IgD-negative memory B cell (primary cell): Measurements from ENCODE around the gene CUL1. TPM values are rescaled to one million over a fixed set of nuclear protein-coding genes. Genes with fewer than 3 reads are reported as not detected.

Source experiments
- H3K27ac Mint-ChIP-seq, 3 donors: one replicate each; pipeline ENCODE4 v1.8.0; 2020 to 2022; ENCODE audit warnings: mild to moderate bottlenecking in 3 of 3, mixed read lengths in 3 of 3, moderate library complexity in 1 of 3
- H3K27me3 Mint-ChIP-seq: one replicate; pipeline ENCODE4 v1.8.0; 2021; ENCODE audit warnings: mixed read lengths
- H3K36me3 Mint-ChIP-seq: one replicate; pipeline ENCODE4 v1.8.0; 2020; ENCODE audit warnings: mild to moderate bottlenecking, mixed read lengths
- H3K4me1 Mint-ChIP-seq, 3 donors: one replicate each; pipeline ENCODE4 v1.8.0; 2020 to 2022; ENCODE audit warnings: mixed read lengths in 3 of 3, mild to moderate bottlenecking in 1 of 3
- H3K4me3 Mint-ChIP-seq, 4 donors: one replicate each; pipeline ENCODE4 v1.8.0; 2020 to 2022; ENCODE audit warnings: mild to moderate bottlenecking in 4 of 4, mixed read lengths in 4 of 4, moderate library complexity in 3 of 4
- H3K9me3 Mint-ChIP-seq, 3 donors: one replicate each; pipeline ENCODE4 v1.8.0; 2020 to 2021; ENCODE audit warnings: mixed read lengths in 3 of 3, mild to moderate bottlenecking in 1 of 3
- polyA plus RNA-seq: library from polyadenylated mRNA; unstranded; fragments of 300-500 nt; fragmentation: Illumina TruSeq; gene quantifications from one replicate; pipeline ENCODE4 v1.2.3, GENCODE V29; 2021

Gene CUL1
- polyA plus RNA-seq, 1 donor from 2014 or later, result 54.5 TPM

DNA sequence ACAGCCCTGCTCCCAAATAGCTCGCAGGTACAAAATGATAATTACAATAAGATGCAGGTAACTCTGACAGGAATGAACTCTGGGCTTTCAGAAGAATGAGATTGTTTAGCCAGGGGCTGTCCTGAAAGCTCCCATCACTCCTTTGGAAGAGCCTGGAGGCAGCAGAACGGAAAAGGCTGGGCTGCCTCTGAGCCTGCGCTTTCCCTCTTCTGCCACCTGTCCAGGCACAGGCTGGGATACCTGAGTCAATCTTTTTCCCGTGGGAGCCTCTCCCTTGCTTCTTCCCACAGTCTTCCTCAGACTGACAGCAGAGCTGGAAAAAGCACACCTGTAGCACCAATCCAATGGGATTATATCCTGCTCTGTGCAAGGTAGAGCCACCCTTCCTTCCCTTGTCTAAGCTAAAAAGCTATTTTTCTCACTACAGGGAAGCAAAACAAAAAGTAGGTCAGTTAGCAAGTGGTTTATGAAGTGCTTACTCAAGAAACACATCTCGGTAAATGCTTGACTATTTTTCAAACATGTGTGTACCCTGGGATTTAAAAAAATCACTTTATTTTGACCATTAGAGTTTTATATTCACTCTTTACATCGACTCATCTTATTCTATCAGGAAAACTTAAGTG lies 12.3 kb upstream of the CUL1 start:
- no peaks in the 10 kb centered on the region for H3K4me1 Mint-ChIP-seq
- H3K27ac Mint-ChIP-seq, result no peak overlapping the region
- peaks cover 0 to 6% (median 0%) of the 10 kb centered on the region in 3 donors for H3K9me3 Mint-ChIP-seq
- no peaks in the 10 kb centered on the region for H3K27me3 Mint-ChIP-seq
- no peaks in the 10 kb centered on the region for H3K36me3 Mint-ChIP-seq
- H3K4me3 Mint-ChIP-seq, result no peak overlapping the region

DNA sequence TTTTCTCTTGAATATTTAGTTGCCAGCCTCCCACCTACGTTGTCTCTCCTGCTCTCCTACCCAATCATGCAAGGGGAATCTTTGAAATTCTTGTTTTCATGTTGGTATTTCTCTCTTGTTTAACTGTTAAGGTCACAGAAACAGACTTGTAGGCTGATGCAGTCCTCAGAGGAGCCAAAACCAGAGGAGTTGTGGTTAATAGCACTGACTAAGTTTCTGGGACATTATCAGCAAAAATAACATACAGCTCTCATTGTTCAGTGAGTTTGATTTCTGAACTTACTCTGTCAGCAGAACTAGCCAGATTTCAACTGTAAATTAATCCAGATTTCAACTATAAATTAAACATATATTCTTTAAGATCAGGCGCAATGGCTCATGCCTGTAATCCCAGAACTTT lies 11.1 kb upstream of the CUL1 start:
- H3K4me1 Mint-ChIP-seq, result no peaks in the 10 kb centered on the region
- no peaks in the 10 kb centered on the region for H3K36me3 Mint-ChIP-seq
- no peaks in the 10 kb centered on the region for H3K27me3 Mint-ChIP-seq
- no peak overlapping the region for H3K4me3 Mint-ChIP-seq
- H3K27ac Mint-ChIP-seq, result no peak overlapping the region
- H3K9me3 Mint-ChIP-seq, result no peaks in the 10 kb centered on the region

DNA sequence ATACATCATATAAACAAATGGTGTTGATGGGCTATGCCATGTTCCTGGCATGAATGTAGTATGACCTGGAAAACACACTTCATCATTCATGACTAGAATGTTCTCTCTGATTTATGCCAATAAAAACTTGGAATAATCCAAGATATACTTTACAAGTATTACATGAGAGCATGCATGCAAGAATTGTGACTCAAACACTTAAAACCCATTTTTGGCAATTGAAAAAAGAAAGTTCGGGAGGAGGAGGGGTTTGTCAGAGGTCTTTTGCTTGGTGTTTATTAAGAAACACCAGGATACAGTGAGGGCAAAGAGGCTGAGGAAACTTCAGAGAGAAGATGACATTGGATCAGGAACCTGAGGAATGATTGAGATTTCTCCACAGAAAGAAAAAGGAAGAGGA lies 10.2 kb upstream of the CUL1 start:
- H3K9me3 Mint-ChIP-seq, result no peaks in the 10 kb centered on the region
- H3K27ac Mint-ChIP-seq, result no peak overlapping the region
- no peak overlapping the region for H3K4me3 Mint-ChIP-seq

DNA sequence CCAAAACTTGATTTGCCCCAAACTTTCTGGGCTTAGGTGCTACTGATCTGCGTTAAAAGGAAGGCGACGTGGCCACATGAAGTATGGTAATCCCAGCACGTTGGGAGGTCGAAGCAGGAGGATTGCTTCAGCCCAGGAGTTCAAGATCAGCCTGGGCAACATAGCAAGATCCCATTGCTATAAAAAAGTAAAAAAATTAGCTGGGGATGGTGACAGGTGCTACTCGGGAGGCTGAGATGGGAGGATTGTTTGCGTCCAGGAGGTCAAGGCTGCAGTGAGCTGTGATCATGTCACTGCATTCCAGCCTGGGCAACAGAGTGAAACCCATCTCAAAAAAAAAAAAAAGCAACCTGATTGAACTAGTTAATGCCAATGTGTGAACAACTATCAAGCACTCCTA lies 5.1 kb upstream of the CUL1 start:
- Mint-ChIP-seq H3K4me1 (peaks cover 12 to 18% (median 12%) of the 10 kb centered on the region in 3 donors), H3K4me3 (no peak overlapping the region), H3K27ac (no peak overlapping the region), H3K9me3 (no peaks in the 10 kb centered on the region), H3K36me3 (no peaks in the 10 kb centered on the region), H3K27me3 (no peaks in the 10 kb centered on the region)

More for the DNA sequence above, 10.2 kb upstream of the CUL1 start:
- Mint-ChIP-seq H3K36me3 (no peaks in the 10 kb centered on the region), H3K27me3 (no peaks in the 10 kb centered on the region), H3K4me1 (no peaks in the 10 kb centered on the region)

DNA sequence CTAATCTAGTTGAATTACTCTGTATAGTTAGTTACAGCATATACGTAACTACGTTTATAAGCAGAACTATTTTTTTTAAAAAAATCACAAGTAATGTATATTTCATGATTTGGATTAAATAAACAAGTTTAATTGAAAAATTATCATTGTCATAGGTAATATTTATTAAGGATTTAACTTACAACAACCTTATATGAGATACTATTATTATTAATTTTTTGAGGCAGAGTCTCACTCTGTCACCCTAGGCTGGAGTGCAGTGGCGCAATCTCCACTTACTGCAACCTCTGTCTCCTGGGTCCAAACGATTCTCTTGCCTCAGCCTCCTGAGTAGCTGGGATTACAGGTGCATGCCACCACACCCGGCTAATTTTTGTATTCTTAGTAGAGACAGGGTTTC lies 4.1 kb upstream of the CUL1 start:
- H3K27ac Mint-ChIP-seq, result no peak overlapping the region
- H3K9me3 Mint-ChIP-seq, result no peaks in the 10 kb centered on the region
- no peaks in the 10 kb centered on the region for H3K36me3 Mint-ChIP-seq
- peak overlapping the region in 1 of 4 donors; percentile 99 for H3K4me3 Mint-ChIP-seq
- peaks cover 12 to 18% (median 12%) of the 10 kb centered on the region in 3 donors for H3K4me1 Mint-ChIP-seq
- no peaks in the 10 kb centered on the region for H3K27me3 Mint-ChIP-seq

DNA sequence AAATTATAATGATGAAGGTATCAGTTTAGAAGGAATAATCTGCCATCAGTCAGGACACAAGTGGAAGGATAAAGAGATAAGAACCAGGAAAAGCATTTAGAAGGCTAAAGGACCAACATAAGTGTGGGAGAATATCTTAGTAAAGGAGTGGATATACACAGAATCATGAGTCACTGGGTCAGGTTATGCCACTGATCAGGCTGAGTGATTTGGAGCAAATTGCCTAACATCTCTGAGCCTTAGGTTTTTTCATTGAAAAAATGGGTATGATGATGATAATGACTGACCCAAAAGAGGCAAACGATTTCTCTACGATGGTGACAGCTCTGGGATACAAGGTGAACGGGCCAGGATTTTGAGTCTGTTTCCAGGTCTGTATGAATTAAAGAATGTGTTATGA lies 2.8 kb upstream of the CUL1 start:
- Mint-ChIP-seq H3K27ac (no peak overlapping the region), H3K4me1 (peaks cover 22 to 29% (median 23%) of the 10 kb centered on the region in 3 donors), H3K27me3 (no peaks in the 10 kb centered on the region), H3K9me3 (no peaks in the 10 kb centered on the region), H3K36me3 (no peaks in the 10 kb centered on the region), H3K4me3 (peak overlapping the region in 2 of 4 donors; percentile 34 to 99)

DNA sequence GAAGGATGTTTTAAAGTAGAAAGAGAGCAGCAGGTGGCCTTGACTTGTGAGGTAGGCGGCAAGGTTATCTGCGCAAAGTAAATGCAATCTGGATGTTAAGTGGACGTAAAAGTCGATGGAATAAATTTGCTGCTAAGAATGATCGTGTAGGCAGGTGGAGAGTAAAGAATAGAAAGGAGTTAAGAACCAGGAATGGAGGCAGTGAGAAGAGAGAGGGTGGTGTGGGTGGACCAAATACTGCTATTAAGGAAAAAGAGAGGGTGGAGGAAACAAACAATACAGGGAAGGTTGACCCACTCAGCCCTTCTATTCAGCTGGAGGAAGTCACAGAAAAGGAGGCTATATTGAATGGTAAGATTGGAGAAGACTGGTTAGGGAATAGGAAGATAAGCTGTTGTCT lies 1.9 kb upstream of the CUL1 start:
- Mint-ChIP-seq H3K9me3 (no peaks in the 10 kb centered on the region), H3K27me3 (no peaks in the 10 kb centered on the region), H3K4me1 (peaks cover 29 to 38% (median 30%) of the 10 kb centered on the region in 3 donors), H3K27ac (peak overlapping the region in 2 of 3 donors; percentile 82 to 92), H3K36me3 (no peaks in the 10 kb centered on the region), H3K4me3 (peak overlapping the region; percentile 0 to 99 (median 72))

DNA sequence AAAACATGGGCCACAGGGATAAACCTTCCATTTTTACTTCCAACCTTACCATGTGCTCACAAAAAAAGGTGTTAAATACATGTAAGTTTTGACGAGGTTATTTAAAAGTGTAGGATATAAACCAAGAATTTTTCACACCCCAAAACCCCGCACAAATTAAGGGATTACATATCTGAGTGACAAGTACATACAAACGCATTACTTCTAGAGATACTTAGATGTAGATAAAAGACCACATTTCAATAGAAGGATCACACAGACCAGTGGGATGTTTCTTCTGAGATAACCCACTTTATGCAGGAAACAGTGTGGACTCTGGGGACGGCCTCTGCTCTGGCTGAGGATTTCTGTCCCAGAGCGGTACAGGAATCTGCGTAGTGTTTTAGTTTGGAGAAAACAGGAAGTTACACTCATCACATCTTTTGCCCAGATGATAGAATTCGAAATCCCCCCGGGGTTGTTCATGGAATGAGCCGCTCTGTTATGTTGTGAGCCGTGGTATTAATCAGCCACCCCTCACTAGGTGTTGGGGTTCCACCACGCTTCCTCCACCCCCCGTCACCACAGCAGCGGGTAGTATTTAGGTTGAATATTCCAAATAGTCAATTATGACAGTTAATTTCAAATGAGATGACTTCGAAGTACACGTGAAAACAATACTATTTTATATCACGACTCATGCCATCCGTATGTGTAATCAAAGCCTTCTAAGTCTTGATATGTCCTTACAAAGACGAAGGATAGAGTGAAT lies 1.3 kb upstream of the CUL1 start:
- H3K4me1 Mint-ChIP-seq, result peaks cover 33 to 38% (median 35%) of the 10 kb centered on the region in 3 donors
- H3K27me3 Mint-ChIP-seq, result no peaks in the 10 kb centered on the region
- peak overlapping the region; percentile 60 to 92 (median 82) for H3K27ac Mint-ChIP-seq
- H3K9me3 Mint-ChIP-seq, result no peaks in the 10 kb centered on the region
- H3K4me3 Mint-ChIP-seq, result peak overlapping the region; percentile 92 to 99 (median 96)
- no peaks in the 10 kb centered on the region for H3K36me3 Mint-ChIP-seq

DNA sequence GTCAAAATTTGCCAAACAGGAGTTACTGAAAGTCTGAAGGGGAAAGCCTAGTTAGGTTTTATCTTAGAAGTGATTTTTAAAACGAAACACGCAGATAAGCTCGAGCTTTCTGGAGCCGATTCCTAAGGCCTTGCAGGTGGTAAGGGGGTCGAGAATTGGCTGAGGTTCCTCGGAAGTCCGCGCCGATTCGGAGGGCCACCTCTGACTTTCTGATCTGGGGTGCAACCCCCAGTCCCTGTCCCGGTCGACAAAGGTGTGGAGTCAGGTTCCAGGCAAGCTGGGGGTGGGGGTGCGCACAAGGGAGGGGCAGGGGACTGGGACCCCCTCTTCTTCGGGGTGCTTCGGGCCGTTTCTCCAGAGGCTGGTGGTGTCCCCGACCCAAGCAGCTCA lies 701 bp upstream of the CUL1 start:
- Mint-ChIP-seq H3K27me3 (no peaks in the 10 kb centered on the region), H3K4me3 (peak overlapping the region; percentile 92 to 99 (median 96)), H3K36me3 (peaks cover 2% of the 10 kb centered on the region), H3K27ac (peak overlapping the region; percentile 60 to 92 (median 82)), H3K9me3 (no peaks in the 10 kb centered on the region), H3K4me1 (peaks cover 38 to 43% (median 41%) of the 10 kb centered on the region in 3 donors)

DNA sequence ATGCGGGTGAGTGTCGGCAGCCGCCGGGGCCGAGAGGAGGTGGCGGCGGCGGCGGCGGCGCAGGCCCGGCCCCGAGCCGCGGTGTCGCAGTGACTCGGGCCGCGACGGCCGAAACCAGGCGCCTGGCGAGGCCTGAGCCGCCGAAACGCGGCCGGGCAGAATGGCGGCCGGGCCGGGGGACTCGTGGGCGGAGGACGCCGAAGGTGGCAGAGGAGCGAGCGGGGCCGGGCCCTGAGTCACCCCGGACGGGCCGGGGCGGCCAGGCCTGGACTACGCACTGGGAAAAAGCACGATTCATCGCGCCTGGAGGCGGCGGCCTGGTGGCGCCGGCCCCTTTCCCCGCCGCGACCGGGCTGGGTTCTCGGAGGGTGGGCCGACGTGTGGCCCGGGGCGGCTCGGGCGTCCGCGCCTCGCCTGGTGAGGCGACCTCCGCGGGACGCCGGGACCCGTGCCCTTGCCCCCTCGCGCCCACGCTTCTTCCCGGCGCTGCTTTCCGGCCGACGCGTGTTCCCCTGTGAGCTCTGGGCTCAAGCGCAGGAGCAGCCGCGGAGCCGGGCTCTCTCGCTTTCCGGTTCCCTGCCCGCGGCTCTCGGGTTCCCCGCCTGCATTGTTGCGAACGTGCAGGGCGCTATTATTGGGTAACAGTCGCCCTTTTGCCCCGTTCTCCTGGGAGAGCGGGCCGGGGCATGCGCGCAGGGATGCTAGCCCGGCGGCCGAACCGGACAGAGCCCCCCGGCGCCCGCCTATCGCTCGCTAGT lies 500 bp downstream of the CUL1 start:
- Mint-ChIP-seq H3K4me3 (peak overlapping the region; percentile 88 to 99 (median 92)), H3K36me3 (peaks cover 3% of the 10 kb centered on the region), H3K27ac (peak overlapping the region; percentile 41 to 75 (median 71)), H3K9me3 (no peaks in the 10 kb centered on the region), H3K4me1 (peaks cover 41 to 48% (median 46%) of the 10 kb centered on the region in 3 donors), H3K27me3 (no peaks in the 10 kb centered on the region)

DNA sequence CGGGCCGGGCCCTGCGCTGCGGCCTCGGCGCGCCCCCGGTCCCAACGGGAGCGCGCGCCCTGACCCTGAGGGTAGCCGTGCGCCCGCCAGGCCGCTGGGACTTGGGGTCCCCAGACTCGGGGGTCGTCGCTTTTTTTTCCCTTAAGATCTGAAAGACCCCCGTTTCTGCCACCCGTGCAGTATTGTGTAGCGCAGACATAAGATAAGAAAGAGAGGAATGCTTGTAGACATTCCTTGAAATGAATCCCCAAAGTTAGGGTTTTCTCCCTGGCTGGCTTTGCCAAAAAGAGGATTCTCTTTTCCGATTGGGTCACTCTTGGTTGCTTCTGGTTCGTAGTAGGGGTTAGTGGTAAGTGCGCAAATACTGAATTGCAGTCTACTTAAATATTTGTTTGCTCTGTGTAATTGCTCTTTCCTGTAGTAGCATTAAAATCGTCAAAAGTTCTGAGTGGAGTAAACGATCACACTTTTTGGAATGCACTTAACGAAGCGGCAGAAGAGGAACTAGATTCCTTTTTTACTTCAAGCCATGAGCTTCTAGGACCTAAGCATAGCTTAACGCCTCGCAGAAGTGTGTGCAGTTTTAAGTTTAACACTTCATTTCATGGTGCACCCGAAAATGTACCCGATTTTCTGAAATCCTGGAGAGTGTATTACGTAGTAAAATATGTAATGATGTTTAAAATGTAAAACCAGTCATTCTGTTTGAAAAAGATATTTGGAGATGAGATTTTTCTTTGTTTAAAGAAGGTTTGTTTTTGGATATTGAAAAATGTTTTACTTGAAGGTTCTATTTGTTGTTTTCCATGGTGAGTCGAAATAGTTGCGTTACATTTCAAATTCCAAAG lies 1.3 kb downstream of the CUL1 start:
- H3K36me3 Mint-ChIP-seq, result peaks cover 3% of the 10 kb centered on the region
- H3K4me3 Mint-ChIP-seq, result peak overlapping the region; percentile 87 to 94 (median 89)
- no peaks in the 10 kb centered on the region for H3K27me3 Mint-ChIP-seq
- H3K4me1 Mint-ChIP-seq, result peaks cover 46 to 54% (median 52%) of the 10 kb centered on the region in 3 donors
- H3K9me3 Mint-ChIP-seq, result no peaks in the 10 kb centered on the region
- H3K27ac Mint-ChIP-seq, result peak overlapping the region; percentile 40 to 84 (median 75)

DNA sequence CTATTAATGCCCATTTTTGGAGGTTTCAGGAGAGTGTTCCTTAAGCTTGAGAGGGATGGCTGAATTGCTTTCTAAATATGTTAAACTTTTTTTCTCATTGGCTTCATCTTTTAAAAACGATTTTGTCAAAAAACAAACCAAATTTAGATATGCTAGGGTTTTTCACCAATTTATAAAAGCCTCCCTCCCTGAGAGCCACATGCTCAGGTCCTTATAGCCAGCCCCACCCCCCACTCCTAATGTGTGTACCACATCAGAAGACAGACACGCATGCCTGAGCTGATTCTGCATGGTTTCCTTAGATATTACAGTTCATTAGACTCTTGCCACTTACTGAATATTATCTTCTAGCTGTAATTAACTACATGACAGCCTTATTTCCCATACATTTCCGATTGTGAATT lies 2.0 kb downstream of the CUL1 start:
- Mint-ChIP-seq H3K27me3 (no peaks in the 10 kb centered on the region), H3K9me3 (no peaks in the 10 kb centered on the region), H3K4me3 (peak overlapping the region; percentile 87 to 94 (median 89)), H3K27ac (peak overlapping the region in 2 of 3 donors; percentile 40 to 56), H3K36me3 (peaks cover 3% of the 10 kb centered on the region), H3K4me1 (peaks cover 45 to 57% (median 55%) of the 10 kb centered on the region in 3 donors)

DNA sequence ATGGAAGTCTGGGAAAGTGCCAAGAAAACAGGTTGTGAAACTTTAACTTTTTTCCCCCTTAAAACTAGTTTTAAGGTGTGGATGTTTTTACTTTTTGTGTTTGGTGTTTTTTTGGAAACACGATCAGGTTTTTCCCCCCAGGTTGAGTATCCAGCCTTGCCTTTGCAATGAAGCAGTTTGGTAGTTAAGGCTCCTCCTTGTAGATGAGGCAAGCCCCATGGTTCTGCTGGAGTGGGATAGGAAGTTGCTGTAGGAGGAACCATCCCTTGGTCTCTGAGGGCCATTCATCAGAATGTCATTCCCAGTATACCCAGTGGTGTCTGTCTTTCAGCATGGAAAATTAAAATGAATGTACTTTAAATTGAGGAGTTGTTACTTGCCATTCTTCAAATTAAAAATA lies 2.7 kb downstream of the CUL1 start:
- H3K4me3 Mint-ChIP-seq, result peak overlapping the region; percentile 87 to 94 (median 89)
- peaks cover 3% of the 10 kb centered on the region for H3K36me3 Mint-ChIP-seq
- H3K27me3 Mint-ChIP-seq, result no peaks in the 10 kb centered on the region
- H3K4me1 Mint-ChIP-seq, result peaks cover 47 to 63% (median 60%) of the 10 kb centered on the region in 3 donors
- peak overlapping the region in 1 of 3 donors; percentile 56 for H3K27ac Mint-ChIP-seq
- no peaks in the 10 kb centered on the region for H3K9me3 Mint-ChIP-seq

DNA sequence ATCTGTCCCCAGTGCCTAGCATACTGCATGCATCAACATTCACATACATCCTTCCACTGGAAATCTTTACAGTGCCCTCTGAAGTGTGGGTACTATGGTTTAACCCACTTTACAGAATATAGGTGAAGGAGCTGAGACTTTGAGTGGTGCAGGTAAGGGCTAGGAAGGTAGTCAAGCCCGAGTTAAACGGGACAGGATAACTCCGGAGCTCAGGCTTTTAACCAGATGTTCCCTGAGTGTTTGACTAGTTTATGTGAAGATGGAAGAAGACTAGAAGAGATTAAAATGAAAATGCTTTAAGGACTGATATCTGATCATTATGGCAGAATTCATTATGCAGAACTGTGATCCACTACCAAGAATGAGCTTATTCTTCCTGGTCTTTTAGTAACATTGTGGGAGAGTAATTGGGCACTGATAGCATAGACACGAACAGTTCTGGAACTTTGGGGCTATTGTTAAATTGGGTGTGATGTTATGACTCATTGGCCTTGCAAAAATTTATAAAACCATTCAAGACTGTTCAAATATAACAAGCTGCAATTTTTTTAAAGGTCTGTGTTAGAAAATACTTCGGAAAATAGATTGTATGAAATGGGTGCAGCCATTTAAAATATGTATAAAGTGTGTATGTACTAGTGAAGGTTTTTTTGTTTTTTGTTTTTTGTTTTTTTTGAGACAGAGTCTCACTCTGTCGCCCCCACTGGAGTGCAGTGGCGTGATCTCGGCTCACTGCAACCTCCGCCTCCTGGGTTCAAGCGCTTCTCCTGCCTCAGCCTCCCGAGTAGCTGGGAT lies 4.4 kb downstream of the CUL1 start:
- Mint-ChIP-seq H3K27me3 (no peaks in the 10 kb centered on the region), H3K36me3 (peaks cover 3% of the 10 kb centered on the region), H3K4me3 (peak overlapping the region in 1 of 4 donors; percentile 45), H3K4me1 (peaks cover 45 to 62% (median 56%) of the 10 kb centered on the region in 3 donors), H3K9me3 (no peaks in the 10 kb centered on the region), H3K27ac (peak overlapping the region in 1 of 3 donors; percentile 61)
